GM19023 (cell line): ENCODE measurements around the gene TRMT2A.
"Not testable (repeated sequence)": the region's sequence is repeated elsewhere in the genome, so short reads cannot be mapped to it uniquely, and the experiment has no call there.

Experiments
- ATAC-seq: cut with Tn5 transposase; IDR thresholded peaks from one replicate; pipeline ENCODE4 v1.9.1; 2021; ENCODE audit warnings: mild to moderate bottlenecking, moderate library complexity; ENCODE audit not compliant: unreplicated experiment

TRMT2A gene

GRCh38 chr22:20089226-20089976, 27.6 kb downstream of the TRMT2A start:
- no peak for ATAC-seq

- ATAC-seq = no peak
Observed at GRCh38 chr22:20088263-20088648, 28.8 kb downstream of the TRMT2A start.

GRCh38 chr22:20087319-20088262, 29.4 kb downstream of the TRMT2A start:
- no peak for ATAC-seq

- ATAC-seq = no peak
Observed at GRCh38 chr22:20086763-20087162, 30.3 kb downstream of the TRMT2A start.

GRCh38 chr22:20086101-20086599, 30.9 kb downstream of the TRMT2A start:
- no peak for ATAC-seq

- no peak for ATAC-seq
Observed at GRCh38 chr22:20085651-20086050, 31.4 kb downstream of the TRMT2A start.

GRCh38 chr22:20084547-20085413, 32.2 kb downstream of the TRMT2A start:
- ATAC-seq = no peak

GRCh38 chr22:20083891-20084546, 33.0 kb downstream of the TRMT2A start:
- ATAC-seq = no peak

GRCh38 chr22:20083157-20083890, 33.7 kb downstream of the TRMT2A start:
- no peak for ATAC-seq

- ATAC-seq = no peak
Observed at GRCh38 chr22:20080776-20081654, 36.0 kb downstream of the TRMT2A start.

- ATAC-seq = peak; percentile 67
Observed at GRCh38 chr22:20080445-20080775, 36.6 kb downstream of the TRMT2A start.

GRCh38 chr22:20079745-20080444, 37.1 kb downstream of the TRMT2A start, which contains the start of gene DGCR8:
TSS of gene DGCR8 (plus strand) at chr22:20080241. CDS start at chr22:20085964, 5,723 bp downstream.
- peak; percentile 78 for ATAC-seq

- ATAC-seq = no peak
Observed at GRCh38 chr22:20076627-20077172, 40.3 kb downstream of the TRMT2A start.

- ATAC-seq = no peak
Observed at GRCh38 chr22:20071524-20071972, 45.5 kb downstream of the TRMT2A start.

GRCh38 chr22:20069331-20070042, 47.5 kb downstream of the TRMT2A start:
- no peak for ATAC-seq

- ATAC-seq = no peak
Observed at GRCh38 chr22:20068640-20069039, 48.4 kb downstream of the TRMT2A start.

GRCh38 chr22:20067384-20067682, 49.7 kb downstream of the TRMT2A start:
- ATAC-seq = not testable (repeated sequence)
